Left ventricle myocardium superior (tissue), 1 donor: ENCODE measurements around the gene LYVE1. TPM values are rescaled to one million over a fixed set of nuclear protein-coding genes. Genes with fewer than 3 reads are reported as not detected.

Experiments used
- ATAC-seq: fragments of 200-7000 bp; cut with Tn5 transposase; one replicate; pipeline ENCODE4 v1.9.1; 2020; ENCODE audit warnings: mild to moderate bottlenecking, moderate library complexity
- DNase-seq: peaks from one replicate; pipeline ENCODE4 v3.0.0-alpha.2; 2020
- intact Hi-C: fragments of 100-400 bp; cut with micrococcal nuclease; formaldehyde crosslinking; loops from one replicate; pipeline ENCODE4 v1.11.0; 2022
- total RNA-seq: library from RNA; stranded (reverse); fragmentation: NEBNext Ultra II Directional; extraction: Animal tissue kit (Norgen Biotek cat#: 25700); gene quantifications from one replicate; pipeline ENCODE4 v1.2.1, GENCODE V29; 2021
- donor health status: DM: no; HTN: yes; CAD: no; lungs with severe emphysema.

LYVE1 gene
- total RNA-seq, 1 donor from 2014 or later: 53.8 TPM

- intact Hi-C loops: no loop called here
- DNase-seq (no peak), ATAC-seq (no peak)
Observed at GRCh38 chr11:10565493-10565892, 3.0 kb downstream of the LYVE1 start.

GRCh38 chr11:10564696-10565318 lies 3.7 kb downstream of the LYVE1 start:
- DNase-seq (no peak), ATAC-seq (no peak)
- intact Hi-C loops: no loop called here

GRCh38 chr11:10564030-10564429 lies 4.4 kb downstream of the LYVE1 start:
- intact Hi-C loops: no loop called here
- DNase-seq (no peak), ATAC-seq (no peak)

- intact Hi-C loops: no loop called here
- ATAC-seq (no peak), DNase-seq (no peak)
Observed at GRCh38 chr11:10561947-10562346, 6.5 kb downstream of the LYVE1 start.

- DNase-seq (no peak), ATAC-seq (peak; percentile 73)
- intact Hi-C loops: no loop called here
Observed at GRCh38 chr11:10561043-10561818, 7.2 kb downstream of the LYVE1 start.

GRCh38 chr11:10558288-10558687 lies 10.2 kb downstream of the LYVE1 start:
- DNase-seq (no peak), ATAC-seq (no peak)
- intact Hi-C loops: no loop called here

GRCh38 chr11:10556590-10556989 lies 11.9 kb downstream of the LYVE1 start:
- DNase-seq (no peak), ATAC-seq (no peak)
- intact Hi-C loops: no loop called here

GRCh38 chr11:10551845-10552352 lies 16.6 kb downstream of the LYVE1 start:
- DNase-seq (no peak), ATAC-seq (no peak)
- intact Hi-C loops: no loop called here

- ATAC-seq: no peak
- DNase-seq: no peak
- intact Hi-C loops: no loop called here
Observed at GRCh38 chr11:10551290-10551592, 17.2 kb downstream of the LYVE1 start.

GRCh38 chr11:10550503-10551289 lies 17.8 kb downstream of the LYVE1 start:
- intact Hi-C loops: no loop called here
- DNase-seq (no peak), ATAC-seq (no peak)

GRCh38 chr11:10544491-10545465 lies 23.7 kb downstream of the LYVE1 start:
- ATAC-seq (no peak), DNase-seq (peak; percentile 31)
- intact Hi-C loops: no loop called here

GRCh38 chr11:10543782-10544181 lies 24.7 kb downstream of the LYVE1 start:
- intact Hi-C loops: no loop called here
- DNase-seq (peak; percentile 22), ATAC-seq (no peak)

GRCh38 chr11:10542776-10543175 lies 25.7 kb downstream of the LYVE1 start:
- intact Hi-C loops: no loop called here
- no peak for DNase-seq
- ATAC-seq: no peak

- no peak for ATAC-seq
- intact Hi-C loops: no loop called here
- no peak for DNase-seq
Observed at GRCh38 chr11:10541561-10541930, 26.9 kb downstream of the LYVE1 start.

GRCh38 chr11:10540915-10541560 lies 27.4 kb downstream of the LYVE1 start, which contains the start of gene RNF141:
TSS of gene RNF141 (minus strand) at chr11:10541187. CDS start at chr11:10534158, 7,029 bp downstream.
- intact Hi-C loops: no loop called here
- ATAC-seq (peak; percentile 100), DNase-seq (peak; percentile 98)

- intact Hi-C loops: no loop called here
- ATAC-seq (peak; percentile 70), DNase-seq (no peak)
Observed at GRCh38 chr11:10540546-10540914, 27.9 kb downstream of the LYVE1 start.

- no peak for ATAC-seq
- DNase-seq: no peak
- intact Hi-C loops: no loop called here
Observed at GRCh38 chr11:10539339-10539738, 29.1 kb downstream of the LYVE1 start.

- no peak for DNase-seq
- ATAC-seq: no peak
- intact Hi-C loops: no loop called here
Observed at GRCh38 chr11:10538924-10539323, 29.5 kb downstream of the LYVE1 start.

GRCh38 chr11:10537600-10537999 lies 30.9 kb downstream of the LYVE1 start:
- ATAC-seq: no peak
- DNase-seq: no peak
- intact Hi-C loops: no loop called here
